ENCODE data around the gene PCOLCE2.

Gene PCOLCE2

DNA sequence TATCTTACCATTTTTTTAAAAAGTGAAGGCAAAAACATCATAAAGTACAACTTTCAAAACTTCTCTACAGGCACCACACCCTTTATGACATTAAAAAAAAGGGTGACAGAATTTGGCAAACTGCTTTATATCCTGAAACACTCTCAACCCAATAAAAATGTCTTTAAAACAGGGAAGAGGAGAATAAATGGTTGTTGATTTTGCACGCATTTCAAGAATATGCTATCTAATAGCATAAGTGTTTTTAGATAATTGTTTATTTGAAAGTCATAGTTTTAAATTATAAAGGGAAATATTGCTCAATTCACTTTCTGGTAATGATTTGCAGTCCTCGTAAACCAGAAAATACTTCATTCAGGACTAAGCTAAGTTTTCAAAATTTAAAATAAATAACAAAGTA lies 1.7 kb upstream of the PCOLCE2 start:
- TF ChIP-seq EZH2 (IDR thresholded peaks at IDR 0.05; ENCODE audit: borderline replicate concordance, low read length): no peak
- TF ChIP-seq, protein P1, sequence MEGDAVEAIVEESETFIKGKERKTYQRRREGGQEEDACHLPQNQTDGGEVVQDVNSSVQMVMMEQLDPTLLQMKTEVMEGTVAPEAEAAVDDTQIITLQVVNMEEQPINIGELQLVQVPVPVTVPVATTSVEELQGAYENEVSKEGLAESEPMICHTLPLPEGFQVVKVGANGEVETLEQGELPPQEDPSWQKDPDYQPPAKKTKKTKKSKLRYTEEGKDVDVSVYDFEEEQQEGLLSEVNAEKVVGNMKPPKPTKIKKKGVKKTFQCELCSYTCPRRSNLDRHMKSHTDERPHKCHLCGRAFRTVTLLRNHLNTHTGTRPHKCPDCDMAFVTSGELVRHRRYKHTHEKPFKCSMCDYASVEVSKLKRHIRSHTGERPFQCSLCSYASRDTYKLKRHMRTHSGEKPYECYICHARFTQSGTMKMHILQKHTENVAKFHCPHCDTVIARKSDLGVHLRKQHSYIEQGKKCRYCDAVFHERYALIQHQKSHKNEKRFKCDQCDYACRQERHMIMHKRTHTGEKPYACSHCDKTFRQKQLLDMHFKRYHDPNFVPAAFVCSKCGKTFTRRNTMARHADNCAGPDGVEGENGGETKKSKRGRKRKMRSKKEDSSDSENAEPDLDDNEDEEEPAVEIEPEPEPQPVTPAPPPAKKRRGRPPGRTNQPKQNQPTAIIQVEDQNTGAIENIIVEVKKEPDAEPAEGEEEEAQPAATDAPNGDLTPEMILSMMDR (IDR thresholded peaks at IDR 0.05; ENCODE audit: low read length): no peak
- Histone ChIP-seq H3K9me3 (ENCODE audit: low read length) (no peaks in the 10 kb centered on the region), H3K27ac (ENCODE audit: low read depth, low read length, poor library complexity, severe bottlenecking) (no peak overlapping the region), H3K27me3 (ENCODE audit: insufficient read depth, low read length) (0 out of 2 replicates have a peak, but pooled peaks cover 2% of the 10 kb centered on the region), H4K20me1 (ENCODE audit: insufficient read depth, low read length) (no peaks in the 10 kb centered on the region), H3K9me2 (ENCODE audit: low read depth, low read length) (no peaks in the 10 kb centered on the region), H3K4me3 (ENCODE audit: low read depth, low read length, poor library complexity, severe bottlenecking) (no peak overlapping the region), H3F3A (ENCODE audit: insufficient read depth, low read length) (no peaks in the 10 kb centered on the region), H3K4me2 (ENCODE audit: low read length) (no peak overlapping the region), H3K36me3 (ENCODE audit: insufficient read depth, low read length) (no peaks in the 10 kb centered on the region), H3K79me2 (ENCODE audit: insufficient read depth, low read length) (no peaks in the 10 kb centered on the region), H3K4me1 (ENCODE audit: insufficient read depth, low read length, severe bottlenecking) (no peaks in the 10 kb centered on the region), H3K9ac (ENCODE audit: low read length) (no peak overlapping the region), H2AFZ (ENCODE audit: low read length) (no peak overlapping the region)

DNA sequence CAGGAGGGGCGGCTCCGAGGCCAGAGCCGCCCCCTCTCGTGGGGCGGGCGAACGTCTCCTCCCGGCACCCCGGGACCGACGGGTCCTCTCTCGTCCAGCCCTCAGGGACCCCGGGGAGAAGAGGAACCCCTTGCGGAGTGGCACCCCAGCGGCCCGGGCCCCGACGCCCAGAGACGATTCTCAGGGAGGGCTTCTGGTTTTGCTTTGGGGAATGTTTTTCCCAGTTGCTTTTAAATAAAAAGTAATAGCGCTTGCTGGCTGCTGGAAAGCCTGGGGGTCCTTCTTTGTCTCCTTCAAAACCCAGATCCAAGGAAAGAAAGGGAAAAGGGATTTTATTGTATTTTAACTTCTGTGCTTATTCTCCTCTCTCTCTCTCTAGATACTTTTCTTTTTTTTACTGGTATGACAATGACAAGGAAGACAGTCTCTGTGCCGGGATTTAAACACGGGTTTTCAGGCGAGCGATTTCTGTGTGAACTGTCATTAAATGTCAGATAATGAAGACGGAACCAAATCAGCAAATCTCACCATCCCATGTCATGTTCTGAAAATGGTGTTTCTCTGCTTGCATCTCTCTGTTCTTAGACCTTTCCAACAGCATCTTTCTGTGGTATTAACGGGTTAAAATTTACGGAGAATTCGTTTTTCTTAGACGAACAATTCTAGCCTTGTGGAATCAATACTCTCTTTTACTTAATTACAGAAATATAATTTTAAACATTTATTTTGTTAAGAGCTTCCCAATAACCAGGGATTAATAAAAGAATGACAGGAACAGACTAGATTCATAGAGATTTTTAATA lies 530 bp upstream of the PCOLCE2 start:
- no peak overlapping the region for H3K27ac ChIP-seq (ENCODE audit: low read depth, low read length, poor library complexity, severe bottlenecking)
- H3K9me3 ChIP-seq (ENCODE audit: low read length): no peaks in the 10 kb centered on the region
- H3K4me3 ChIP-seq (ENCODE audit: low read depth, low read length, poor library complexity, severe bottlenecking): no peak overlapping the region
- H3K27me3 ChIP-seq (ENCODE audit: insufficient read depth, low read length): 0 out of 2 replicates have a peak, but pooled peaks cover 3% of the 10 kb centered on the region
- no peak overlapping the region for H3K4me2 ChIP-seq (ENCODE audit: low read length)
- H3F3A ChIP-seq (ENCODE audit: insufficient read depth, low read length): no peaks in the 10 kb centered on the region
- TF ChIP-seq, protein P1 (IDR thresholded peaks at IDR 0.05; ENCODE audit: low read length): no peak
- no peak for TF ChIP-seq EZH2 (IDR thresholded peaks at IDR 0.05; ENCODE audit: borderline replicate concordance, low read length)
- H3K9me2 ChIP-seq (ENCODE audit: low read depth, low read length): no peaks in the 10 kb centered on the region
- H3K9ac ChIP-seq (ENCODE audit: low read length): no peak overlapping the region
- no peaks in the 10 kb centered on the region for H3K36me3 ChIP-seq (ENCODE audit: insufficient read depth, low read length)
- no peaks in the 10 kb centered on the region for H3K79me2 ChIP-seq (ENCODE audit: insufficient read depth, low read length)
- H2AFZ ChIP-seq (ENCODE audit: low read length): no peak overlapping the region
- H4K20me1 ChIP-seq (ENCODE audit: insufficient read depth, low read length): no peaks in the 10 kb centered on the region
- no peaks in the 10 kb centered on the region for H3K4me1 ChIP-seq (ENCODE audit: insufficient read depth, low read length, severe bottlenecking)

DNA sequence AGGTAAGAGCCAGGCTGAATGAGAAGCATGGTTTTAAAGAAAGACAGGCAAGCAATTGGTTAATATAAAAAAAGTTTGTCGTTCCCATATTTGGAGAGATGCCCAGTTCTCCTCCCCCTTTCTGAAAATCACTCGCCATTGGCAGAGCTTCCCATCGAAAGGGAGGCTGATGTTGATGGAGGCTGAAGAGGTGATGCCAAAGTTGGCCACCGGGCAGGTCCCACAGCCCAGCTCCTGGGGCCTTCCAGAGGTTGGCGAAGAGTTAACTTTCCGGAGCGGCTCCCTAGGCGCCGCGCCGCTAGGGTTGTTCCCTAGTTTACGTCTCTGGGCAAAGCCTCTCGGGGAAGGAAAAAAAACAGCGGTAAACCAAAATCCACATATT lies 793 bp downstream of the PCOLCE2 start:
- H3K4me1 ChIP-seq (ENCODE audit: insufficient read depth, low read length, severe bottlenecking): no peaks in the 10 kb centered on the region
- H3K27ac ChIP-seq (ENCODE audit: low read depth, low read length, poor library complexity, severe bottlenecking): no peak overlapping the region
- H3K79me2 ChIP-seq (ENCODE audit: insufficient read depth, low read length): no peaks in the 10 kb centered on the region
- TF ChIP-seq, protein P1 (IDR thresholded peaks at IDR 0.05; ENCODE audit: low read length): no peak
- no peak for TF ChIP-seq EZH2 (IDR thresholded peaks at IDR 0.05; ENCODE audit: borderline replicate concordance, low read length)
- H3K27me3 ChIP-seq (ENCODE audit: insufficient read depth, low read length): 0 out of 2 replicates have a peak, but pooled peaks cover 3% of the 10 kb centered on the region
- no peak overlapping the region for H2AFZ ChIP-seq (ENCODE audit: low read length)
- no peak overlapping the region for H3K4me2 ChIP-seq (ENCODE audit: low read length)
- H3K9ac ChIP-seq (ENCODE audit: low read length): no peak overlapping the region
- H3K9me3 ChIP-seq (ENCODE audit: low read length): no peaks in the 10 kb centered on the region
- H3F3A ChIP-seq (ENCODE audit: insufficient read depth, low read length): no peaks in the 10 kb centered on the region
- no peaks in the 10 kb centered on the region for H3K9me2 ChIP-seq (ENCODE audit: low read depth, low read length)
- H3K4me3 ChIP-seq (ENCODE audit: low read depth, low read length, poor library complexity, severe bottlenecking): no peak overlapping the region
- no peaks in the 10 kb centered on the region for H4K20me1 ChIP-seq (ENCODE audit: insufficient read depth, low read length)
- H3K36me3 ChIP-seq (ENCODE audit: insufficient read depth, low read length): no peaks in the 10 kb centered on the region
